ENCODE results near the gene PGAM1.
"Not testable (repeated sequence)": the region's sequence is repeated elsewhere in the genome, so short reads cannot be mapped to it uniquely, and the experiment has no call there.

Gene PGAM1

DNA sequence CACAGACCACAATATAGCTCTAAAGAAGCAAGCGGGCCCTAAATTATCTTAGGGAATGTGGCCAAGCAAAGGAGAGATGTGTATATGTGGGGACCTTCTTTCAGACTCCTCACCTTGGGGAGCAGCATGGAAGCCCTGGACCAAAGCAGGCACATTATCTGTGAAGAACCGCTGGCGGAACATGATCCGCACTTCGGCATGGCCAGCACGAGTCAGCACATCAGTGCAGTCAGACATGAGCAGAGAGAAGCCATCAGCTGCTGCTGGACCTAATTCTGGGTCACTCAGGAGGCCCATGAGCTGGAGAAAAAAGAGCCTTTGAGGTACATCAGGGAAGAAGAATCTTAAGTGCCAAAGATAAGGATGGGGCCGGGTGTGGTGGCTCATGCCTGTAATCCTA is 33.9 kb downstream of the PGAM1 start:
- no peak for DNase-seq

DNA sequence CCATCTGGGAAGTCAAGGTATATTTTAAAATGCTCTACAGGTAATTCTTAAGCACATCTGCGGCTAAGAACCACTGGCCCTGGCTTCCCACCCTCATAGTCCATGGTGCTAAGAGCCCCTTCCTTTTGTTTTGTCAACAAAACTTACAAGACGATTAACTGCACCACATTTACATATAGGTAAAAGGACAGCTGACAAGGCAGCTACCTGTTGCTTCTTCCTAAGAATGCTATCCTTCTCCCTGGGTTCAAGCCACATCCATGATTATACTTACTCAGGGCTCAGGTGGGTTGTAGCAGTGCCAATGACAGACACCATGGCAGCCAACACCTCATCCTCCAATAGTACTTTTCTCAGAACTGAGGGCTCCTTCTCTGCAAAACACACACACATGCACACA is 36.3 kb downstream of the PGAM1 start:
- DNase-seq, result no peak

DNA sequence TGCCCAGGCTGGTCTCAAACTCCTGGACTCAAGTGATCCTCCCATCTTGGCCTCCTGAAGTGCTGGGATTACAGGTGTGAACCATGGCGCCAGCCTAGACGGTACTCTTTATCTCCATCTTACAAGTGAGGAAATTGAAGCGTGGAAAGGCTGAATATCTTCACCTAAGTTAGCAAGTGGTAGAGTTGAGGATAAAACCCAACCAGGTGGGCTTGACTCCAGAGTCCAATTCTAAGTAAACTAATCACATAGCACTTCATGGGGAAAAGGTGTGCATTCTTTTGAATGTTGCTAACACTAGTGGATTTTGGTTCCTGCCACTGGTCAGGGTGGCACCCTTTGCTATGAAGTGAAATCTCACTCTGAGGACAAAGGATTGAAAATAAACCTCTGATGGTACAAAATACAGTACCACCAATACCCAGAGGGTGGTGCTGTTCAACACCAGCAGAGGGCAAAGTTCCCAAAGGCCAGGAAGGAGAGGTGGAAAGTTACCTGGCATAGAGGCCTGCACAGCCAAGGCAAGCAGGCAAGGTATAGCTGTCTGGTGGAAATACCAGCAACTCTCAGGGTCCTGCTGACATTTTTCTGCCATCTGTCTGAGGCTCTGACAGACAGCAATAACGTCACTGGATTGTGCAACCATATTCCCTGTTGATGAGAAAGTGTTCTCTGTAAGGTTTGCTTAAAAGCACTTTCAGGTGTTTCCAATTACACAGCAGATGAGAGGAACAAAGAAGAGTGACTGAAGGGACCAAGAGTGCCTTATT is 37.6 kb downstream of the PGAM1 start:
- peak; percentile 20 for DNase-seq

DNA sequence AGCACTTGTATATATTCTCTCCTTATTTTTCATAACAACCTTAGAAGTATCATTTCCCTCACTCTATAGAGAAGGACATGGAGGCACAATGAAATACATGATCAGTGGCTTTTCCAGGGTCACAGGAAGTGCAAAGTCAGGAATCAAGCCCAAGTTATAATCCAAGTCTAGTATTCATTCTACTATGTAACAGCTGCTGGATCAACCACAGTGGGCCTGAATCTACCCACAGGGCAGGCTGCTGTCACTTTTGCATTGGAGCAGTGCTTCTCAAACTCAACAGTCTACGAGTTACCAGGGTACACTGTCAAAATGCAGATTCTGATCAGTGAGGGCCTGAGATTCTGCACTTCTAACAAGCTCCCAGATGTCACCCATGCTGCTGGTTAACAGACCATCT is 38.2 kb downstream of the PGAM1 start:
- no peak for DNase-seq

DNA sequence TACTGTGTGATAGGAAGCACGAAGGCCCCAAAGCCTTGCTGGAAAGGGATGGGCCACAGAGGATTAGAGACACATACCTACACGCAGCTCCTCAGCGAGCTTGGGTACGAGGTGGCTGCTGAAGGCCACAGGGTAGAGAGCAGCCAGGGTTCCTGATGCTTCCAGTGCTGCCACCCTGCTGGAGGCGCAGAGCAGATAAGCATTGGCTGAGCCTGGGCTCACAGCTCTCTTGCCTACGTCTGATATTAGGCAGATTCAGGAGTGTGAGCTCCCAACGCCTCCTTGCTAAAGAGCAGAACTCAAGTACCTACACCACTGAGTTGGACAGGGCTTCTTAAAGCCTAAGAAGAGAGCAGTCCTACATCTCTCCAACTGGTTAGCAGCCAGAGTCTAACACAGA is 40.0 kb downstream of the PGAM1 start:
- DNase-seq, result no peak

DNA sequence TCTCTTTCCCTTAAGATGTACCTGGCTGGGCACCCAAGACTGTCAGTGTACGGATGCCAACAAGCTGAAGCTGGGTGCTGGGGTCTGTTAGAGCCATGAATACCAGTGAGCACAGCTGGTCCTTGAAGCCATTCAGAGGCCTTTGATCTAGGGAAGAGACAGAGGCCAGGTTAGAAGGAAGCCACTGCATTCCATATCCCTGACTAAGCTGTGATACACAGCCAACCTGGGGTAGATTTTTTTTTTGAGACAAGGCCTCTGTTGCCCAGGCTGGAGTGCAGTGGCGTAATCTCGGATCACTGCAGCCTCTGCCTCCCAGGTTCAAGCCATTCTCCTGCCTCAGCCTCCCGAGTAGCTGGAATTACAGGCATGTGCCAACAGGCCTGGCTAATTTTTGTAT is 40.8 kb downstream of the PGAM1 start:
- DNase-seq, result no peak

DNA sequence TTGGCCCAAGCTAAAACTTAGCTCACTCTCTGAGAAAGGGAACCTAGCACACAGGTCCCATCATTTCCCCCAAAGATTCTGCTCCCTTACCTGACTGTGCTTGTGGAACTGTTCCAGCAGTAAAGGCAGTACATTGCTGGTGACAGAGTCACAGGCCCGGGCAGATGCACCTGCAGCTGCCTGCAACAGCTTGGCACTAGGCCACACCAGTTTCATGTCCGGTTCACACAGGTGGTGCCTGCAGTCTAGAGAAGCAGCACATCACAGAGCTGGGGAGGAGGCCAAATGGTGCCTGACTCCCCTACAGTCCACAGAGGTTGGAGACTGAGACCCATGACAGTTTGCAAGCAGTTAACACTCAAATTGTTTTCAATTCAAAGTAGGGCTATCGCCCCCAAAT is 42.2 kb downstream of the PGAM1 start:
- no peak for DNase-seq

DNA sequence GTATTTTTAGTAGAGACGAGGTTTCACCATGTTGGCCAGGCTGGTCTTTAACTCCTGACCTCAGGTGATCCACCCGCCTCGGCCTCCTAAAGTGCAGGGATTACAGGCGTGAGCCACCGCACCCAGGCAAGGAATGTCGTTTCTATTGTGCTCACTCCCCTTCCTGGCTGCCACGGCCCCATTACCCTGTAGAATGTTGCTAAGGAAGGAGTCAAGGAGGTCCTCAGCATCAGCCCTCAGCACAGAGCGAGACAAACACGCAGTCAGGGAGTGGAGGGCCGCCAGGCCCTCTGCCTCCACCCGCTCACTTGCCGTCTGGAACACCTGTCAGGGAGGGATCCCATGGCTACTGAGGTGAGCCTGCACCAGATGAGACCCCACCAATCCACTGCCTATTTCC is 42.8 kb downstream of the PGAM1 start:
- not testable (repeated sequence) for DNase-seq

DNA sequence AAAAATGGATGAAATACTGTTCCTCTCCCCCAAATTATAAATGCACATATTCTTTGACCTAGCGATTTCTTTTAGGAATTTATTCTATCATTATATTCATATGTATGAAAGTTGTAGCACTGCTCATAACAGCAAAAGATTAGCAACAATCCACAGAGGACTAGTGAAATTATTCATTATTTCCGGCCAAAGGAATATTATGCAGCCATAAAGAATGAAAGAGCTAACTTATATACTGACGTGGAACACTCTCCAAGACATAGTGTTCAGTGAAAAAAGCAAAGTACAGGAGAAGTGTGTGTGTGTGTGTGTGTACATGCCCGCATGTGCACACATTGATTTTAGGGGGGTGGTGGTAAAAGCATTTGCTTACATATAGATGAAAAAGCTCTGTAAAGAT is 48.9 kb downstream of the PGAM1 start:
- no peak for DNase-seq

DNA sequence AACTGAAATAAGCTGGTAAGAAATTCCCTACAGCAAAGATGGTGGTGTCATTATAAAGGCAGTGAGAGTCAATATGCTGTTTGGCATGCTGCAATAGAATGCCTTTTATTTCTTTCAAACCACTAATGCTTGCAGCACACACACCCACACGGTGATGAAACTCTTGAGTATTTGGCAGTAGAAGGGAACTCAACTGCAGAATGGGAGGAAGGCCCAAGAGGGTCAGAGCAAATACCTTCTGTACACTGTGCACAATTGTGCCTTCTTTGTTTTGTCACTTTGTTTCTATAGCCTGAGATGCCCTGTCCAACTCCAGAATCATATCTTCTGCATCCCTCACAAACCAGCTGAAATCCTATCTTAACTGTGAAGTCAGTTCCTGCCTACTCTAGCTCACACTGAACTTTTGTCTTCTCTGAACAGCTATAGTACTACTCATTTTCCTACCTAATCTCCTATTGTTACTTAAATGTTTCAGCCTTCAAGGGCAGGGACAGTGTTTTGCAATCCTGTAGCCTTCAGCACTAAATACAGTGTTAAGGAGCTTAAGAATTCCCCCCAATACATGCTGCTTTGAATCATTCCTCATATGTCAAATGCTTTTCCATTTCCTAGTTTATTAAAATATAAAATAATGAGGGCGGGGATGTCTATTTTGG is 50.1 kb downstream of the PGAM1 start:
- DNase-seq, result no peak

DNA sequence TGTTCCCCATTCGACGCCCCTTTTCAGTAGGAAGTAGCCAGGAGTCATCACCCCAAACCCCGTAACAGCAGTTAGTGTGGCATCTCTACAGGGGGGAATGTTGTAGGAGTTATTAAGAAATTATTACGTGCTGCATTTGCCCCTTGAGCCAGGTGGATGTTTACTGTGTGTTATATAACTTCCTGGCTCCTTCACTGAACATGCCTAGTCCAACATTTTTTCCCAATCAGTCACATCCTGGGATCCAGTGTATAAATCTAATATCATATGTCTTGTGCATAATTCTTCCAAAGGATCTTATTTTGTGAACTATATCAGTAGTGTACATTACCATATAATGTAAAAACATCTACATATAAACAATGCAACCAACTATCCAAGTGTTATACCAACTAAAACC is 53.4 kb downstream of the PGAM1 start:
- DNase-seq, result not testable (repeated sequence)

DNA sequence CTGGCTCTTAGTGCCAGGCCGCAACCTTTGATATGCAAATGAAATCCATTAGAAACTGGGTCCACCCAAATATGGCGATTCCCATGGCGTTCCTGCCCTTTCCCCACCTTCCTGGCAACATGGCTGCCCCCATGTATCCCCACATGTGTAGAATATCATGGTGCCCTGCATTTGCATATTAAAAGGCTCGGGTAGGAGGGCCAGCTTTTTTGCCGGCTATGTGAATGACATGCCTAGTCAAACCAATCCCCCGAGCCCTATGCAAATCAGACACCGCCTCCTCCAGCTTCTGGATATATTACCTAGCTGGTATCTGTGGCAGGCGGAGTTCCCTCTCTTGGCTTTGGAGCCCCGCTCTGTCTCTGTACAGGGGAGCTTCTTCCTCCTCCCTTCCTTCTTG is 53.9 kb downstream of the PGAM1 start:
- DNase-seq, result no peak

DNA sequence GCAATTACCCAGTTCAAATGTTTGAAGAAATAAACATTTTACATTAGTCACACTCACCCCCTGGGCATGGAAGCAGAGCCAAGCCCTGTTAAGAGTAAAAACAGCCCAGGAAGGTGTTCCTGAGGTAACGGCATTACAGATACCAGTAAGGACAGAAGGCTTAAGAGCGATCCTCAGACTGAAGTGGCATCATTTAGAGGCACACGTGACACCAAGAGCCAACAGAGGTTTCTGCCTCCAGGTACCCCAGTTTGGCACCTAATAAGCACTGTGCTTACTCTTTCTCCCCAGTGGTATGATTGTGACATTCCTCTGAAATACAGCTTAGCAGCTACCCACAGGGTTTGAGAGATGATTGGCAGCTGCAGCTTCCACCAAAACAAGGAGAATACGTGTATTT is 55.1 kb downstream of the PGAM1 start:
- no peak for DNase-seq

DNA sequence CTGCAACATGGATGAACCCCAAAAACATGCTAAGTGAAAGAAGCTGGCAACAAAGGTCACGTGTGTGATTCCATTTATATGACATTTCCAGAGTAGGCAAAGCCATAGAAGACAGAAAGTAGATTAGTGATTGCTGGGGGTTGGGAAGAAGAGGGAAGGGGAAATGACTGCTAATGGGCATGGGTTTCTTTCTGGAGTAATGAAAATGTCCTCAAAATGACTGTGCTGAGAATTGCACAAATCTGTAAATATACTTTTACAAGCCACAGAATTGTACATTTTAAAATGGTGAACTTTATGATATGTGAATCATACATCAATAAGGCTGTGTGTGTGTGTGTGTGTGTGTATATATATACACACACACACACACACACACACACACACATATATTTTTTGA is 56.4 kb downstream of the PGAM1 start:
- DNase-seq, result no peak

All from CD4-positive, alpha-beta T cell treated with Interleukin-15 for 1 hour (primary cell).